Prostate gland (tissue), 2 donors: Measurements from ENCODE around the gene NUDT8. TPM values are rescaled to one million over a fixed set of nuclear protein-coding genes. Genes with fewer than 3 reads are reported as not detected.

Source experiments
- DNase-seq: peaks from one replicate; pipeline ENCODE4 v3.0.0-alpha.2; 2019; ENCODE audit warnings: low spot score
- H3K27ac ChIP-seq, 2 donors: fragments of 200-600 bp; sonication (generic); 2 replicates each; pipeline ENCODE4 v1.5.1; 2017 to 2019
- H3K27me3 ChIP-seq: fragments of 200-600 bp; sonication (generic); replicated peaks from 2 replicates; pipeline ENCODE4 v1.5.1; 2019; ENCODE audit not compliant: insufficient read depth
- H3K36me3 ChIP-seq, 2 donors: fragments of 200-600 bp; sonication (generic); 1 replicate in 1 of 2; 2 replicates in 1 of 2; pipeline versions ENCODE4 v1.5.1 to v1.8.1; 2017 to 2019
- H3K4me1 ChIP-seq: fragments of 200-600 bp; sonication (generic); replicated peaks from 2 replicates; pipeline ENCODE4 v1.5.1; 2019
- H3K4me3 ChIP-seq, 2 donors: fragments of 200-600 bp; sonication (generic); 2 replicates each; pipeline ENCODE4 v1.5.1; 2017 to 2019
- H3K9me3 ChIP-seq: fragments of 200-600 bp; sonication (generic); 2 replicates; pipeline ENCODE4 v1.5.1; 2017
- CTCF ChIP-seq, 4 experiments: fragments of 200-600 bp in 2 of 4; fragments of 450-650 bp in 2 of 4; sonication (generic) in 2 of 4; IDR thresholded peaks; 1 replicate in 3 of 4; 2 replicates in 1 of 4; pipeline ENCODE4 v1.5.1; 2016 to 2019; ENCODE audit warnings: antibody characterized with exemption in 4 of 4, mild to moderate bottlenecking in 2 of 4, moderate library complexity in 2 of 4
- POLR2A ChIP-seq: fragments of 450-650 bp; IDR thresholded peaks from one replicate; pipeline ENCODE4 v1.6.1; 2016; ENCODE audit warnings: antibody characterized with exemption, mild to moderate bottlenecking
- POLR2AphosphoS5 ChIP-seq: sonication (generic); formaldehyde crosslinking; IDR thresholded peaks from one replicate; pipeline ENCODE4 v1.6.1; 2017; ENCODE audit warnings: antibody characterized with exemption
- WGBS: methylation state at CpG from one replicate; pipeline ENCODE4 v1.1.5; 2018; 5-methylcytosine and 5-hydroxymethylcytosine counted together
- intact Hi-C: fragments of 100-400 bp; cut with DNase I; formaldehyde crosslinking; loops from one replicate; pipeline ENCODE4 v1.14.2; 2022
- total RNA-seq, 2 donors: library from RNA; depleted of rRNA; stranded (reverse); fragments of >200 nt; gene quantifications; one replicate each; pipeline ENCODE4 v1.1.0, GENCODE V29; 2016

Gene NUDT8
- total RNA-seq, 2 donors from 2014 or later, result 7.2 to 29.2 TPM

DNA sequence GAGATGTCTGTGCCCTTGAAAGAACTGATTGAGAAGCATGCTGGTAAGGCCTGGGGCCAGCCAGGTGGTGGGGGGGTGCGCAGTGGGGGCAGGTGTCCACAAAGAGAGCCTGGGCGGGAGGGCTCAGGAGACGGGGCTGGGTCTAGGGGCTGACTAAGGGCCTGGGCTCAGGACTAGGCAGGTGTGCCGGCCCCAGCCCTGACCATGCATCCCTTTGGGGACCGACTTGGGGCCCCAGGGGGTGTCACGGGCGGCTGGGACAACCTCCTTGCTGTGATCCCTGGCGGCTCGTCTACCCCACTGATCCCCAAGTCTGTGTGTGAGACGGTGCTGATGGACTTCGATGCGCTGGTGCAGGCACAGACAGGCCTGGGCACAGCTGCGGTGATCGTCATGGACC is 18.6 kb downstream of the NUDT8 start:
- no peak for TF ChIP-seq POLR2A
- no peak for TF ChIP-seq POLR2AphosphoS5
- no peak for TF ChIP-seq CTCF (IDR thresholded peaks at IDR 0.05)
- Histone ChIP-seq H3K9me3 (no peaks in the 10 kb centered on the region), H3K27ac (no peak overlapping the region), H3K4me3 (no peak overlapping the region), H3K27me3 (no peaks in the 10 kb centered on the region), H3K4me1 (peaks cover 8% of the 10 kb centered on the region), H3K36me3 (peaks cover 7 to 9% of the 10 kb centered on the region in 2 donors)
- WGBS, result 93% methylated on average over 14 of the region's 14 CpGs
- no peak for DNase-seq
- intact Hi-C loops, result no loop called here

DNA sequence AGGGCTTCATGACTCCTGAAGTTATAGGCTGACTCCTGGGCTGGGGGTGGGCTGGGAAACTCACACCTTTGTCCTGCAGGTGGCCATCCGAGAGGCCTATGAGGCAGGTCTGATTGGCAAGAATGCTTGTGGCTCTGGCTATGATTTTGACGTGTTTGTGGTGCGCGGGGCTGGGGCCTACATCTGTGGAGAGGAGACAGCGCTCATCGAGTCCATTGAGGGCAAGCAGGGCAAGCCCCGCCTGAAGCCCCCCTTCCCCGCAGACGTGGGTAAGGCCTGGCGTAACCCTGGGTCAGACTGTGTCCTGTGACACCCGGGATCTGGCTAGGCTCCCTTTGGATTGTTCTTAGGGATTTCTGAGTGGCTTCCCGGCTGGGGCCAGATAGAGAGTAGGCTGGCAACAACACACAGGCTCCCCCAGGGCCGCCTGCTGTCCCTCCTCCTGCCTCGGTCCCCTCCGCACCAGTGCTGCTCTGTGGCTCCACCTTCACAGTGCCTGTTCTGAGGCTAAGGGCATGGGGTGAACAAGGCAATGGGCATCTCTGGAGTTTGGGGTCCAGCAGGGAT is 19.4 kb downstream of the NUDT8 start:
- TF ChIP-seq POLR2A, result no peak
- no peak for TF ChIP-seq POLR2AphosphoS5
- no peak for TF ChIP-seq CTCF (IDR thresholded peaks at IDR 0.05)
- Histone ChIP-seq H3K27ac (no peak overlapping the region), H3K4me3 (no peak overlapping the region), H3K4me1 (peaks cover 8% of the 10 kb centered on the region), H3K27me3 (no peaks in the 10 kb centered on the region), H3K9me3 (no peaks in the 10 kb centered on the region), H3K36me3 (peaks cover 7 to 9% of the 10 kb centered on the region in 2 donors)
- DNase-seq, result no peak
- WGBS, result 91% methylated on average over 15 of the region's 15 CpGs
- intact Hi-C loops, result no loop called here

- intact Hi-C loops, result no loop called here
- Histone ChIP-seq H3K36me3 (peaks cover 7 to 9% of the 10 kb centered on the region in 2 donors), H3K4me3 (no peak overlapping the region), H3K4me1 (peaks cover 8% of the 10 kb centered on the region), H3K27ac (no peak overlapping the region), H3K27me3 (no peaks in the 10 kb centered on the region), H3K9me3 (no peaks in the 10 kb centered on the region)
- no peak for DNase-seq
- whole genome bisulfite sequencing, result 85% methylated on average over 10 of the region's 10 CpGs
- TF ChIP-seq POLR2AphosphoS5 (no peak), POLR2A (no peak), CTCF (IDR thresholded peaks at IDR 0.05) (no peak)
Observed at GRCh38 chr11:67609316-67609715, 20.4 kb downstream of the NUDT8 start.

- intact Hi-C loops, result no loop called here
- no peak overlapping the region for H3K4me3 ChIP-seq
- no peak overlapping the region for H3K27ac ChIP-seq
- H3K9me3 ChIP-seq, result no peaks in the 10 kb centered on the region
- DNase-seq, result no peak
- TF ChIP-seq CTCF (IDR thresholded peaks at IDR 0.05) (no peak), POLR2A (no peak), POLR2AphosphoS5 (no peak)
- H3K27me3 ChIP-seq, result no peaks in the 10 kb centered on the region
- peaks cover 8% of the 10 kb centered on the region for H3K4me1 ChIP-seq
- 99% methylated on average over 8 of the region's 8 CpGs for WGBS
- H3K36me3 ChIP-seq, result peaks cover 7 to 9% of the 10 kb centered on the region in 2 donors
Observed at GRCh38 chr11:67608486-67608885, 21.3 kb downstream of the NUDT8 start.

DNA sequence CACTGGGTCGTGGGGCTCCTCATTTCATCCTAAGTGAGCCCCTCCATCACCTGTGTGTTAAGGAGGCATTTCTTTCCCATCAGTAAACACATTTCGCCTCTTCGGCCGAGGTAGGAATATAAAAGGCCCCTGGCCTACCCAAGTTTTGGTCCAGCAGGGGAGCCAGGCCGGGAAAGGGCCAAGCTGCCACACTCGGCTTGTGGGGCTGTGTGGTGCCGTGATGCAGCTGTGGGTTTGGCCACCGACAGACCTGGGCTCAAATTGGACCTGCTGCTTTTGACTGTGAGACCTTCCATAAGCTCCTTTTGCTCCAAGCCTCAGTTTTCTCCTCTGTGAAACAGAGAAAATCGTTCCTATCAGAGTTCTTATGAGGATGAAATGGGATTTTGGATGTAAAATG is 22.2 kb downstream of the NUDT8 start:
- no peak for DNase-seq
- Histone ChIP-seq H3K4me3 (peak overlapping the region; percentile 54 to 94), H3K9me3 (no peaks in the 10 kb centered on the region), H3K27me3 (no peaks in the 10 kb centered on the region), H3K4me1 (peaks cover 8% of the 10 kb centered on the region), H3K36me3 (peaks cover 7 to 9% of the 10 kb centered on the region in 2 donors), H3K27ac (peak overlapping the region; percentile 47 to 76)
- intact Hi-C loops, result loop anchor here (2.0 kb wide), 1 partner anchor 25 kb away; the partner anchor contains the start of gene GSTP1
- WGBS, result 32% methylated on average over 9 of the region's 9 CpGs
- TF ChIP-seq POLR2AphosphoS5, result no peak
- no peak for TF ChIP-seq POLR2A
- TF ChIP-seq CTCF (IDR thresholded peaks at IDR 0.05), result no peak
